ENCODE results near the gene UBTD1.
"Not testable (repeated sequence)": the region's sequence is repeated elsewhere in the genome, so short reads cannot be mapped to it uniquely, and the experiment has no call there.

The UBTD1 gene

GRCh38 chr10:97540669-97541500 is 42.2 kb downstream of the UBTD1 start:
- DNase-seq = no peak

- no peak for DNase-seq
Measured at GRCh38 chr10:97542169-97543024, 43.7 kb downstream of the UBTD1 start.

- no peak for DNase-seq
Measured at GRCh38 chr10:97543025-97543546, 44.4 kb downstream of the UBTD1 start.

- no peak for DNase-seq
Measured at GRCh38 chr10:97546456-97547270, 47.9 kb downstream of the UBTD1 start.

- no peak for DNase-seq
Measured at GRCh38 chr10:97547271-97547600, 48.5 kb downstream of the UBTD1 start.

- no peak for DNase-seq
Measured at GRCh38 chr10:97547962-97548361, 49.2 kb downstream of the UBTD1 start.

- DNase-seq = no peak
Measured at GRCh38 chr10:97548828-97549455, 50.2 kb downstream of the UBTD1 start.

GRCh38 chr10:97549587-97550322 is 51.0 kb downstream of the UBTD1 start:
- peak; percentile 48 for DNase-seq

GRCh38 chr10:97550336-97551149 is 51.8 kb downstream of the UBTD1 start:
- DNase-seq = no peak

- DNase-seq = no peak
Measured at GRCh38 chr10:97551271-97551670, 52.5 kb downstream of the UBTD1 start.

GRCh38 chr10:97553575-97554031 is 54.9 kb downstream of the UBTD1 start:
- DNase-seq = peak; percentile 42

- DNase-seq = not testable (repeated sequence)
Measured at GRCh38 chr10:97554336-97554735, 55.6 kb downstream of the UBTD1 start.

- not testable (repeated sequence) for DNase-seq
Measured at GRCh38 chr10:97555541-97555940, 56.8 kb downstream of the UBTD1 start.

- not testable (repeated sequence) for DNase-seq
Measured at GRCh38 chr10:97560731-97561381, 62.1 kb downstream of the UBTD1 start.

- DNase-seq = not testable (repeated sequence)
Measured at GRCh38 chr10:97561386-97562077, 62.8 kb downstream of the UBTD1 start.

GRCh38 chr10:97562329-97562728 is 63.6 kb downstream of the UBTD1 start:
- DNase-seq = not testable (repeated sequence)

- no peak for DNase-seq
Measured at GRCh38 chr10:97563337-97563736, 64.6 kb downstream of the UBTD1 start.

- no peak for DNase-seq
Measured at GRCh38 chr10:97564776-97565175, 66.1 kb downstream of the UBTD1 start.

GRCh38 chr10:97566336-97566996 is 67.7 kb downstream of the UBTD1 start:
- no peak for DNase-seq
